GM12865 (cell line): ENCODE results near the gene SLCO3A1.

Source experiments
- DNase-seq: peaks from one replicate; pipeline ENCODE4 v3.0.0; 2010; ENCODE audit warnings: low read depth
- H3K4me3 ChIP-seq: 2 replicates; pipeline ENCODE4 v1.5.1; 2011; ENCODE audit warnings: mild to moderate bottlenecking, low read depth, low read length, control low read depth
- TF ChIP-seq, protein P1 (sequence below): IDR thresholded peaks from 2 replicates; pipeline ENCODE4 v1.5.1; 2011; ENCODE audit warnings: low read length, control low read depth, low read depth, inconsistent platforms; ENCODE audit not compliant: insufficient read depth; ENCODE audit errors: missing control alignments

Gene SLCO3A1

DNA sequence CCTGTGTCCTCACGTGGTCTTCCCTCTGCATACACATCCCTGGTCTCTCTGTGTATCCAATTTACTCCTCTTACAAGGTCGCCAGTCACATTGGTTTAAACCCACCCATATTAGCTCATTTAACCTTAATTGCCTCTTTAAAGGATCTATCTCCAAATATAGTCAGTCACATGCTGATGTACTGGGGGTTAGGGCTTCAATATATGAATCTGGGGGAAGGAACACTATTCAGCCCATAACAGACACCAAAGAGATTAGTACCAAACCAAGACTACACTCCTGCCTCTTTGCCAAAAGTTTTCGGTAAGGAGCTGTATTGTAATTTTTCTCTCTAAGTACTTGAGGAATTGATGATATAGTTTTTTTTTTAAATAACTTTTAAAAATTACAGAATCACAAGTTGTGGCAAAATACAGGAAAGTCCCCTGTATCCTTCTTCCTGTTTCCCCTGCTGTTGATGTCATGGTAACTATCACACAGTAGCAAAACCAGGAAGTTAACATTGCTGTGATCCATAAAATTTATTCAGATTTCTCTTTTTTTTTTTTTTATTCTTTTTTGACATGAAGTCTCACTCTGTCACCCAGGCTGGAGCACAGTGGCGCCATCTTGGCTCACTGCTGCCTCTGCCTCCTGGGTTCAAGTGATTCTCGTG is 67.8 kb downstream of the SLCO3A1 start:
- no peak overlapping the region for H3K4me3 ChIP-seq
- no peak for DNase-seq
- TF ChIP-seq, protein P1, sequence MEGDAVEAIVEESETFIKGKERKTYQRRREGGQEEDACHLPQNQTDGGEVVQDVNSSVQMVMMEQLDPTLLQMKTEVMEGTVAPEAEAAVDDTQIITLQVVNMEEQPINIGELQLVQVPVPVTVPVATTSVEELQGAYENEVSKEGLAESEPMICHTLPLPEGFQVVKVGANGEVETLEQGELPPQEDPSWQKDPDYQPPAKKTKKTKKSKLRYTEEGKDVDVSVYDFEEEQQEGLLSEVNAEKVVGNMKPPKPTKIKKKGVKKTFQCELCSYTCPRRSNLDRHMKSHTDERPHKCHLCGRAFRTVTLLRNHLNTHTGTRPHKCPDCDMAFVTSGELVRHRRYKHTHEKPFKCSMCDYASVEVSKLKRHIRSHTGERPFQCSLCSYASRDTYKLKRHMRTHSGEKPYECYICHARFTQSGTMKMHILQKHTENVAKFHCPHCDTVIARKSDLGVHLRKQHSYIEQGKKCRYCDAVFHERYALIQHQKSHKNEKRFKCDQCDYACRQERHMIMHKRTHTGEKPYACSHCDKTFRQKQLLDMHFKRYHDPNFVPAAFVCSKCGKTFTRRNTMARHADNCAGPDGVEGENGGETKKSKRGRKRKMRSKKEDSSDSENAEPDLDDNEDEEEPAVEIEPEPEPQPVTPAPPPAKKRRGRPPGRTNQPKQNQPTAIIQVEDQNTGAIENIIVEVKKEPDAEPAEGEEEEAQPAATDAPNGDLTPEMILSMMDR = no peak

DNA sequence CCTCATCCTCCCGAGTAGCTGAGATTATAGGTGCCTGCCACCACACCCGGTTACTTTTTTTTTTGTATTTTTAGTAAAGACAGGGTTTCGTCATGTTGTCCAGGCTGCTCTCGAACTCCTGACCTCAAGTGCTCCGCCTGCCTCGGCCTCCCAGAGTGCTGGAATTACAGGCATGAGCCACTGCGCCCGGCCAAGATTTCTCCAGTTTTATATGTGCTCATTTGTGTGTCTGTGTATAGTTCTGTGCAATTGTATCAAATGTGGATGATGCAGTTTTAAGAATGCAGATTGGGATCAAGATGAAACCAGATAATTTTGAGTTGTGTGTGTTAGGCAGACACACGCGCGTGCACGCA is 68.3 kb downstream of the SLCO3A1 start:
- DNase-seq = no peak
- H3K4me3 ChIP-seq = no peak overlapping the region
- TF ChIP-seq, protein P1 = no peak

DNA sequence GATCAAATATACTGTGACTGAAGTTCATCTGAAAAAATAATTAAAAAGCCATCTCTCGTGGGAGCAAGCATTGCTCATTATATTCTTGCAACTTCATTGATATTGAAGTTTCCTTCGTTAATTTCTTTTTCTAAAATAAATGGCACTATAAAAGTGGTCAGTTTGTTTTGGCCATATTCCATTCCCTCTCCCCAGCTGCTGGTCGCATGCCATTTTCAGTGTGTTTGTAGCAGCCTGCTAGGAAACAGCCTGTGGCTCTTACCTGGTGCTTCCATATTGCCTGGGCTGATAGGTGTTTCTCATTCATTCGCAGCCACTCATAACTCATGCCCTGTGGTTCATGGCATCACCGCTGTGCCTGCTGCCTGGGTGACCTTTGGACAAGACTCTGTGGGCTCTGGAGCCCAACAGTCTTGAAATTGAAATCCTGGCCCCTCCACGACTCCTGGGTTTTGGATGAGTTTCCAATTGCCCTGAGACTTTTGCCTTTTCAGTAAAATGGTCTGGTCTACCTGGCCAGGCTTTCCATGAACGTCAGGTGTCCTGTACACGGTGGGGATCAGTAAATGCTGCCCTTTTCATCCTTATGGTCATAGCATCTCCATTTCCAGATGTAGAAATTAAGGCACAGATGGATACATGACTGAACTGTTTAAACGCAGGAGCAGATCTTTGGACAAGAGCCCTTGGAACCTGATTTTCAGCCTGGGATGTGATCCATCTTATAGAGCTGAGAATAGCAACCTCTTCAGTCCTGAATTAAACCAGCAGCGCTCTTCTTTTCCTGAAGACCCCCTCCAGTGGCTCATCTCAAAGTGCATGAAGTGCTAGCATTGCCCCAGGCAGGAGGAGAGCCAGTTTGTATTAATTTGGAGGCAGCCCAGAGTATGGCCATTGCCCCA is 69.4 kb downstream of the SLCO3A1 start:
- DNase-seq = no peak
- no peak overlapping the region for H3K4me3 ChIP-seq
- TF ChIP-seq, protein P1 = no peak

DNA sequence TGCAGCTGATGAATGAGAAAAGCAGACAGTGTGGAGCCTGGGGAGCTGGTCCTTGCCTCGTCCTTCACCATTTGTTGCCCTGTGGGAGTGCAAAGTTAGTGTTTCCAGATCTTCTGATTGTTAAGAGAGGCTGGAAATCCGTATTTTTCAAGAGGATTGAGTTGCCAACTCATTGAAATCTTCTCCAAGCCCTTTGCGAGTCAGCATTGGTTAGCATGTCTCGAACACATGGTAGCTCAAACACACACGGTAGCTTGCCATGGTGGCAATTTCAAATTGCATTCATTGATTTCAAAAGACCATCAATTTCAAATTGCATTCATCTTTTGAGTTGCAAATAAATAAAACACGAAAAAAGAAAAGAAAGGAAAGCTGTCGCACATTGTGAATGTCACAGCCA is 70.7 kb downstream of the SLCO3A1 start:
- TF ChIP-seq, protein P1 = no peak

DNA sequence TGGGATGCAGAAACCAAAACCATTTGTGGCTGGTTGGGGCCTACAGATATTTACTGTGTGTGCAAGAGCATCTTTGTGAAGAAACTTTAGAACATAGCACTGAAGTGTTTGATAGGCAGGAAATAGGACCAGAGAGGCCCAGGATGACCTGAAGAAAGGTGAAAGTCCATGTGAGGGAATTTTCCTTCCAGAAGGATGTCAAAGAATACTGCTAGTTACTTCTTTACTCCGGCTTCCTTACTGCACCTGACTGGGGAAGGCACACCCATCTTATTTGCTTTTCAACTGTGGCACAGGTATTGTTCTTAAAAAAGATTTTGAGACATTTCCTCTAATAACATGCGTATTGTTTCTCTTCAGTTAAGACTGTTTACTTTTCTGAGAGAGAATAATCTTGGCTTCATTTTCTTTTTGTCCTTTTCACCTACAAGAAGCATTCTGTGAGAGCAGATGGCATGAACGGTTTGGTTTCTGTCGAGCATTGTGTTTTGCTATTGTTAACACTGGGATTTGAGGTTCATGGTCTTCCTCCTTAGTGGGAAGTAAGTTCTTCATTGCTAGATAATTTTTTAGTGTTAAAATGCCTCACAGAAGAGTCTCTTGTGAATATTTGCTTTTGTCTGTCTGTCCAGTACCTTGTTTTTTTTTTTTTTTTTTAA is 71.5 kb downstream of the SLCO3A1 start:
- TF ChIP-seq, protein P1 = no peak
- H3K4me3 ChIP-seq = no peak overlapping the region
- no peak for DNase-seq

More for the DNA sequence above, 70.7 kb downstream of the SLCO3A1 start:
- no peak for DNase-seq
- H3K4me3 ChIP-seq = no peak overlapping the region

DNA sequence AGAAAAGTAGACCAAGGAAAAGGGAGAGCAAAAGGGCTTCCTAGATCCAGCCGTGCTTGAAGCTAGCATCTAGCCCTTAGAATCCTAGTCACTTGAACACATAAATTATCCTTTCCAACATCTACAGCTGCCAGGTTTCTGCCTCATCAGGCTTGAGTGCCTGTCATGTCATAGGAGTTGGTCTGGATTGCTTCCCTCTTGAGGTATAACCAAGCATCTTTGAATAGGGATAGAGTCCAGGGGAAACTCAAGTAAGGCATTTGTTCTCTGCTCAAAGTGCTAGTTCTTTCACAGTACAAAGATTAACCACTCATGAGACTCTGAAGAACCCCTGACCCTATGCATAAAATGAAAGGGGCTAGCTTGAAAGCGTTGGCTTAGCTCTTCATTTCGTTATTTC is 72.3 kb downstream of the SLCO3A1 start:
- H3K4me3 ChIP-seq = no peak overlapping the region
- TF ChIP-seq, protein P1 = no peak
- no peak for DNase-seq
